Eye (tissue), 1 donor: ENCODE measurements around the gene TWIST2.

Experiments
- DNase-seq: peaks from one replicate; pipeline ENCODE4 v3.0.0-alpha.2; 2015

The TWIST2 gene

GRCh38 chr2:238859636-238860347 lies 11.9 kb downstream of the TWIST2 start:
- DNase-seq, result no peak

- DNase-seq, result peak; percentile 2
These were observed 13.3 kb downstream of the TWIST2 start for GRCh38 chr2:238861013-238861730.

DNA sequence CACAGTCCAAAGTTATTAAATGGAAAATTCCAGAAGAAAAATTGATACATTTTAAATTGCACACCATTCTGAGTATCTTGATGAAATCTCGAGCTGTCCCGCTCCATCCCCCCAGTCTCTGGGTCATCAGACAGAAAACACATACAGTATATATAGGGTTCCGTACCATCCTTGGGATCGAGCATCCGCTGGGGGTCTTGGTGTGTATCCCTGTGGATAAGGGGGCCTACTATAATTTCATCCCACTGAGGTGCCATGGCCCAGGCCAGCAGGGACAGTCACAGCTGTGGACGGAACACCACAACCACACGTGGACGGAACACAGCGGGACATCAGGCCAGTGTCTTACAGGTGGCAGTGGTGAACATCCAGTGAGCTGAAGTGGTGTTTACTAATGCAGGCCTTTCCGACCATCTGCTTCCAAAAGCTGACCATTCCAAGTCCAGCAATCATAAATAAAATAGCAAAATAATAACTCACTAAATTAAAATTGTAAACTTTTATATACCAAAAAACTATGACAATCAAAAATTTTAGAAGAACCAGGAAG lies 14.0 kb downstream of the TWIST2 start:
- peak; percentile 1 for DNase-seq

GRCh38 chr2:238862701-238863100 lies 14.8 kb downstream of the TWIST2 start:
- DNase-seq, result no peak

DNA sequence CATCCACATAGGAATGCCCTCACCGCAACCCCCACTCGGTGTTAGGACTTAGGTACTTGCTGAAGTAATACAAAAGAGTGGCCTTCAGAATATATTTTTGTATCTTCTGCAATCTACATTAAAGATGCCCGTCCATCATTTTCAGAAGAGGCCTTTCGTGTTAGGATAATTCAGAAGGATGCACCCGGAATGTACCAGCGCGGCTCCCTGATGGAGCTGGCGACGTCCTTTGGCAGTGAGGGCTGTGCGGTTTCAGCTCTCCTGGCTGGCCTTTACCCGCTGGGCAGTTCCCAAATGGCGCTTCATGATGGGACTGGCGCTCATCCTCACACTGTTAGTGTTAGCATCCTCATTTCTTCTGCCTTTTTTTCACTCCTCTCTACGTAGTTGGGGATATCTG lies 15.3 kb downstream of the TWIST2 start:
- DNase-seq, result peak; percentile 8

DNA sequence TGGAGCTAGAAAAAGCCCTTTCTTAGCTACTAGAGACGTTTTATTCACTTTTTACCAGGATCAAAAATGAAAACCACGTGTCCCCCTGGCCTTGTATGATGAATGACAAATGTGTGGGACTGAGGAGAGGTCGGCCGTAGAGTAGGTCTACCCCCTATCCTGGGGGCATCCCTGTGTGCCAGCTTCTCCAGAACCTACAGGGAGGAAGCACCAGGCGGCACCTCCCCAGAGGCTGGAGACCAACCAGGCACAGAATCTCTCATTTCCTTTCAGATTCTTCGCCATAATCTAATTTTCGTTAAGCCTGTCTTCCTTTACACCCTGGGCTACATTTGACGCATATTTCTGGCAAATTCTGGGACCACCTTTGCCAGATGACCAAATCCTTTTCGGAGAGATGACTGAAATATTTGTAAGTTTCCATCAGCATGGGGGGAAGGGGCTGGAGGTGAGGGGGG lies 15.9 kb downstream of the TWIST2 start:
- DNase-seq, result no peak

GRCh38 chr2:238864207-238865014 lies 16.5 kb downstream of the TWIST2 start:
- peak; percentile 87 for DNase-seq

- DNase-seq, result peak; percentile 2
These were observed 17.3 kb downstream of the TWIST2 start for GRCh38 chr2:238865015-238865719.

DNA sequence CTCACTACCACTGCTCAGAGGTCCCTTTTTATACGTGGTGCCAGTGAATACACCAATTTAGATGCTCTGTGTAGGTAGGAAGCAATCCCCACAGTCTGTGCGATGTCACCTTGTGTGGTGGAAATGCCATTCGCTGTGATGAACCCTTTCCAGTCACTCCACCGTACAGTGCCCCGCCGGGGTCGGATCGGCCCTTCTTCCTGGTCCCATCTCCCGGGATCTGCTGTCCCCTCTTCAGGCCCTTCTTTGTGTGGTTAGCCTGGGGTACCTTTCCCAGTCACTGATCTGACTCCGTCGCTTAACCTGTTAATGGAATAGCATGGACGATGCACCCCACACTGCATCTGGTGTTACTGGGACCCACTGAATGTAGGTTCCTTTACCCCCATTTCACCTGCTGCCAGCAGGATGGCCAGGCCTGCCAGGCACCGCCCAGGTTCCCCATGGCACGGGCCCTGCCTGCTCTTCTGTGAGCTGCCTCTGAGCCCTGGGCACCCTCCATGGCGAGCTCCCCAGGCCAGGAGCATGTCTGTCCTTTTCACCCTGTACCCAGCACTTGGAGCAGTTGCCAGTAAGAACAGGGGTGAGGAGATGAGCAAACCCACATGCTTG lies 18.0 kb downstream of the TWIST2 start:
- no peak for DNase-seq

DNA sequence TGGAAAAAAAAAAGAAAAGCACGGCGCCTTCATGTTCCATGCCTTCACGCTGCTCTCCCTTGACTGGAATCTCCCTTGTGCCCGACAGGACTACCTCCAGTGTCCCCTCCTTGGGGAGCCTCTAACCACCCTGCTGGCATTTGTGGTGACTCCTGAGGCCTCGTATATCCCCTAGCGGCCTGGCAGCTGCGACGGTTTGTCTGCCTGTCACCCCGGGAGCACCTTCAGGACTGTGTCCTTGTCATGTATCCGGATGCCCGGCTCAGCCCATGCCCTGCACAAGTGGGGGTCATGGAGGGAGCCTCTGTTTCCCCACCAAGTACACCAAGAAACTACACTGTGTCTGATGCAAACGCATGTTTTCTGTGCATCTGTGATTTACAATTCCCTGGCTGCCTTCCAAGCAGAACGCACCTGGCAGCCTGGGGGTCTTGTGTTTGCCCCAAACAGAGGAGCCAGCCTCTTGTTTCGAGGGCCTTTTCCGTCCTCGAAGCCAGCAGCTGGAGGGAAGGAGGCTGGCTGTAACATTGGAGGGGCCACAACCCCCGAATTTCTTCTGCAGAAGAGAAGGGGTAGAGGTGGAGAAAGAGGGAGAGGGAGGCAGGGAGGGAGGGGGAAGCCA lies 18.9 kb downstream of the TWIST2 start:
- no peak for DNase-seq

DNA sequence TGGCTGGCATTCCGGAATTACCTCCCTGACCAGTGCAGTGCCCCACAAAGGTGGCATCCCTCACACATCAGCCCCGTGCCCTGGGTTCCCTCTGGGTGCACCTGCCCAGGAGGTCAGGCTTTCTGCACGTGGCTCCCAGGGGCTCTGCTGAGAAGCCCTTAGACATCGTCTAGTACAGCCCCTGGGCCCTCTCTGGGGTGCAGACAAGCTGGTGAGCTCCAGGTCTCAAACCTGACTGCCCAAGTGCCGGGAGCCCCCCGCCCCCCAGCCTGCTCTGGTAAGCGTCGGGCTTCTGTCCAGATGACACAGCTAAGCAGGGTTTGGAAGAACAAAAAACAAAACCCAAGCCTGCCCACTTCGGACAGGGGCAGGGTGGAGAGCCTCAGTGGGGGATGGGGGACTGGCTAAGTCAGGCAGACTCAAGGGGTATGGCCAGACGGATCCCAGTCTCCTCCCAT lies 20.2 kb downstream of the TWIST2 start:
- no peak for DNase-seq

DNA sequence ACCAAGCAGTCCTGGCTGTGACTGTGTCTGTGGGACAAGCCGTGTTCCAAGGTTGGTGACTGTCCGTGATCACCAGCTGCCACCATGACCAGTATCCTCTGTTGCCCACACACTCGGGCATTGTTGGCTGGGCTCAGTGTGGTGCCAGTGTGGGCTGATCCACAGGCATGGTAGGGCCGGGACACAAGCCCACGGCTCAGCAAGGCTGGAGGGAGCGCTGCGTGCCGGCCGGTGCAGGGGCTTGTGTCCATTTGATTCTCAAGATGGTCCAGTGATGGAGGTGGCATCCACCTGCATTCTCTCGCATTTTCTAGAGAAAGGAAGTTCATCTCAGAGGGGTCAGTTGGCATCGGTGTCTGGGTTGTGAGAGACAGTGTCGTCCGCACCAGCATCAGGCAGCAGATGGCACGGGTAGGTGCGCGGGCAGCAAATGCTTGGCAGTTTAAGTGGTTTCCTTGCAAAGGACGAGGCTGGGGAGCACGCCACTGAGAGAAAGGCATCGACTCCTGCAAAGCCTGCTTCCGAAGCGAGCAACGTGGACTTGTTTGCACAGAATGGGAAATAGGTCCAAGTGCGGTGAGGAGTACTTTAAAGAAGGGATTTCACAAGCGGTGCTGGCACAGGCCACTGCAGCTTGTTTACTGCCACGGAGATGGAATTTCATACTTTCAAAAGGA lies 20.9 kb downstream of the TWIST2 start:
- no peak for DNase-seq

DNA sequence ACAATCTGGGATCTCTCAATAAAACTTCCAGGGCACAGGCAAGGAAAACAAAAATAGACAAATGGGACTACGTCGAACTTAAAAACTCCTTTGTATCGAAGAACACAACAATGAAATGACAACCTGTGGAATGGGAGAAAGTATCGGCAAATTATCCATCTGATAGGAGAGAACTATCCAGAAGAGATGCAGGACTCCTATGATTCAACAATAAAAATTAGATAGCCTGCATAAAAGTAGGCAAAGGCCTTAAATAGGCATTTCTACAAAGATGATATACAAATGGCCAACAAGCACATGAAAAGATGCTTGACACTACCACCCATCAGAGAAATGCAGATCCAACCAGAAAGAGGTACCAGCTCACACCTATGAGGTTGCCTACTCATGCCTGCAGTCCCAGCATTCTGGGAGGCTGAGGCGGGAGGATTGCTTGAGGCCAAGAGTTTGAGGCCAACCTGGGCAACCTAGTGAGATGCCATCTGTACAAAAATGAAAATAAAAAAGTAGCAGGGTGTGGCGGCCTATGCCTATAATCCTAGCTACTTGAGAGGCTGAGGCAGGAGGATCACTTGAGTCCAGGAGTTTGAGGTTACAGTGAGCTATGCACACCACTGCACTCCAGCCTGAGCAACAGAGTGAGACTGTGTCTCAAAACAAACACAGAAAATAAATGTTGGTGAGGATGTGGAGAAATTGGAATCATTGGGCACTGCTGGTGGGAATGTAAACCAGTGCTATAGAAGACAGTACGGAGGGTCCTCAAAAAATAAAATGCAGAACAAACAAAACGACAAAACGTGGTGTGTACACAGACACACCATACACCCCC lies 21.6 kb downstream of the TWIST2 start:
- DNase-seq, result no peak

GRCh38 chr2:238870261-238870660 lies 22.4 kb downstream of the TWIST2 start:
- DNase-seq, result no peak

DNA sequence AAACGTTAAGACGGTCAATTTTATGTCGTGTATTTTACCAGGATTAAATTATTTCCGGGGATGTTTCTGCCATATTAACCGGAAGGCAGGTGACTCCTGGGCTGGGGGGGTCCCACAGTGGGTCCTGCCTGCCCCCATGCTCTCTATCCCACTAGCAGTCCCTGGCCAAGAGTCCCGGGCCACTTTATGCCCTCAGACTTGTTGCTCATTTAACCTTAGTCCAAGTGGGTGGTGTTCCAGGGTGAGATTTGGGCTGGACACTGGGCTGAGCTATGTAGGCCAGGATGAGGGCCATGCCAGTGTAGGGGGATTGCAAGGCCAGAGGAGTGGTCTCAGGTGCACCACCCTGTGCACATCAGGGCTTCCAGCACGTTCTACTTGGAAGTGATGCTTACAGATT lies 24.1 kb downstream of the TWIST2 start:
- DNase-seq, result no peak

- DNase-seq, result no peak
These were observed 24.9 kb downstream of the TWIST2 start for GRCh38 chr2:238872628-238873380.

GRCh38 chr2:238873381-238873801 lies 25.5 kb downstream of the TWIST2 start:
- DNase-seq, result no peak

- DNase-seq, result no peak
These were observed 26.0 kb downstream of the TWIST2 start for GRCh38 chr2:238873841-238874240.
